ENCODE measurements around the gene SLC44A2. TPM values are rescaled to one million over a fixed set of nuclear protein-coding genes. Genes with fewer than 3 reads are reported as not detected.

Gene SLC44A2
- total and polyA plus RNA-seq, 2 of the 8 experiments (the other 6 are each of a cell fraction or from before 2014, with no cell fraction given) = 105 to 120 TPM

DNA sequence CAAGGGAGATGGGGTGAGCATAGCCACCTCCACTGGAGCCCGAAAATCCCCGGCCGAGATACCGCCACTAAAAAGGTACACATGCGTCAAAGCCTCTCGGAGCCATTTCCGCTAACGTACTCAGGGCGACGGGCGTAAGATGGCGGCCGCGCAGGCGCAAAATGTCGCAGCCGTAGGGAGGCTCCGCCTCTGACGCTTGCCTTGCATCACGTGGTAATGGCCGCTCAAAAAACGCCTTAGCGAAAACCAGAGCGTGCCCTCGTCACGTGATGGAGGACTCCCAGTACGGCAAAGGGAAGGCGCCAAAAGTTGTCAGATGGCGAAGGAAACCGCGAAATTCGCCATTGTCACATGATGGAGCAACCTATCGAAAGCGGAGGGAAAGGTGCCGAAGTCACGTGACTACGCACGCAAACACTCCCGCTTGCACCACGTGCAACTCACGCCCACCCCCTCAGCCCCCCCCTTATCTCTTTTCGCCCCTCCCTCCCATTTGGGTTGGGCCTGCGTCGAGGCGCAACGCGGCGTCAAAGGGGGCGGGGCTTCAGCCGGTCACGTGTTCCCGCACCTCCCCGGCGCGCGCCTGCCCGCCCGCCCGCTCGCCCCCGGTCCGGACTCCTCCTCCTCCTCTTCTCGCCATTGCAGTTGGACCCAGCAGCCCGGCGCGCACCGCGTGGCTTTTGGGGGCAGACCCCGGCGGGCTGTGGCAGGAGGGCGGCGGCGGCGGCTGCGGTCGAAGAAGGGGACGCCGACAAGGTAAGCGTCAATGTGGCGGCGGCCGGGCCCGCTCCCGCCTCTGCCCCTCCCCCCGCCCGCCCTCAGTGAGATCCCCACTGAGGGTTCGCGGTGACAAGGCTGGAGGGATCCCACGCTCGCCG lies 28.6 kb downstream of the SLC44A2 start, which contains the start of gene ILF3 (continued):
- TF ChIP-seq PHF8 (conservative IDR thresholded peaks at IDR 0.05; ENCODE audit: low read depth, low read length) (peak; percentile 85), POLR2AphosphoS5 (IDR thresholded peaks at IDR 0.05; ENCODE audit: low read depth, low read length) (peak; percentile 96), TCF12 (IDR thresholded peaks at IDR 0.05; ENCODE audit: low read depth, low read length) (peak; percentile 56; the same call in 1 of the 2 replicates), SP1 (IDR thresholded peaks at IDR 0.05; ENCODE audit: low read depth, low read length) (peak; percentile 89), SUZ12 (IDR thresholded peaks at IDR 0.05; ENCODE audit: low read length) (no peak), RAD21 (IDR thresholded peaks at IDR 0.05 in 1 of 2, conservative IDR thresholded peaks at IDR 0.05 in 1 of 2; ENCODE audit: low read depth in 2 of 2, low read length in 2 of 2) (no peak), KDM5A (IDR thresholded peaks at IDR 0.05; ENCODE audit: low read length) (peak; percentile 81), JUND (IDR thresholded peaks at IDR 0.05; ENCODE audit: low read length) (no peak; the same call in 1 of the 2 replicates), E2F6 (IDR thresholded peaks at IDR 0.05) (peak; percentile 98), RXRA (IDR thresholded peaks at IDR 0.05; ENCODE audit: insufficient read depth, low read depth, low read length) (no peak), TAF7 (optimal IDR thresholded peaks at IDR 0.05; ENCODE audit: borderline replicate concordance, low read depth, low read length) (peak; percentile 89), GABPA (IDR thresholded peaks at IDR 0.05; ENCODE audit: borderline replicate concordance, insufficient read depth, low read length) (no peak), CBX5 (IDR thresholded peaks at IDR 0.05; ENCODE audit: low read depth, low read length) (no peak), TAF1 (IDR thresholded peaks at IDR 0.05; ENCODE audit: low read depth, low read length) (peak; percentile 88), KDM1A (IDR thresholded peaks at IDR 0.05; ENCODE audit: borderline replicate concordance, low read length) (no peak), HDAC2 (IDR thresholded peaks at IDR 0.05; ENCODE audit: borderline replicate concordance in 1 of 2, low read depth in 2 of 2, low read length in 2 of 2) (no peak), EZH2 (IDR thresholded peaks at IDR 0.05; ENCODE audit: low read depth, low read length, severe bottlenecking) (no peak), TEAD4 (IDR thresholded peaks at IDR 0.05; ENCODE audit: low read depth, low read length) (peak; percentile 69; the same call in 1 of the 2 replicates)
- TF ChIP-seq, protein P1, sequence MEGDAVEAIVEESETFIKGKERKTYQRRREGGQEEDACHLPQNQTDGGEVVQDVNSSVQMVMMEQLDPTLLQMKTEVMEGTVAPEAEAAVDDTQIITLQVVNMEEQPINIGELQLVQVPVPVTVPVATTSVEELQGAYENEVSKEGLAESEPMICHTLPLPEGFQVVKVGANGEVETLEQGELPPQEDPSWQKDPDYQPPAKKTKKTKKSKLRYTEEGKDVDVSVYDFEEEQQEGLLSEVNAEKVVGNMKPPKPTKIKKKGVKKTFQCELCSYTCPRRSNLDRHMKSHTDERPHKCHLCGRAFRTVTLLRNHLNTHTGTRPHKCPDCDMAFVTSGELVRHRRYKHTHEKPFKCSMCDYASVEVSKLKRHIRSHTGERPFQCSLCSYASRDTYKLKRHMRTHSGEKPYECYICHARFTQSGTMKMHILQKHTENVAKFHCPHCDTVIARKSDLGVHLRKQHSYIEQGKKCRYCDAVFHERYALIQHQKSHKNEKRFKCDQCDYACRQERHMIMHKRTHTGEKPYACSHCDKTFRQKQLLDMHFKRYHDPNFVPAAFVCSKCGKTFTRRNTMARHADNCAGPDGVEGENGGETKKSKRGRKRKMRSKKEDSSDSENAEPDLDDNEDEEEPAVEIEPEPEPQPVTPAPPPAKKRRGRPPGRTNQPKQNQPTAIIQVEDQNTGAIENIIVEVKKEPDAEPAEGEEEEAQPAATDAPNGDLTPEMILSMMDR (IDR thresholded peaks at IDR 0.05; ENCODE audit: control extremely low read depth in 1 of 3, insufficient read depth in 1 of 3, low read depth in 1 of 3, low read length in 3 of 3) = no peak

Measured in H1 (cell line).